RPMI7951 (cell line): ENCODE measurements around the gene NEUROG2. TPM values are rescaled to one million over a fixed set of nuclear protein-coding genes. Genes with fewer than 3 reads are reported as not detected.
A peak's percentile ranks its signal among the peaks of the same experiment; 100 is the strongest.
"Not testable (repeated sequence)": the region's sequence is repeated elsewhere in the genome, so short reads cannot be mapped to it uniquely, and the experiment has no call there.

Experiments used
- DNase-seq: peaks from one replicate; pipeline ENCODE4 v3.0.0-alpha.2; 2012; ENCODE audit warnings: low read depth
- total RNA-seq: library from RNA; depleted of rRNA; stranded (reverse); fragments of >200 nt; shearing (Covaris generic); gene quantifications from 2 replicates; pipeline ENCODE4 v1.2.3, GENCODE V29; 2014; rRNA removed

NEUROG2 gene
- total RNA-seq = 0.12 TPM in 1 of 2 replicates, not detected in the other

- no peak for DNase-seq
Measured at GRCh38 chr4:112516066-112516470, at the start of gene NEUROG2. NEUROG2 (minus strand) TSS chr4:112516180; CDS start chr4:112515475, 705 bp downstream.

DNA sequence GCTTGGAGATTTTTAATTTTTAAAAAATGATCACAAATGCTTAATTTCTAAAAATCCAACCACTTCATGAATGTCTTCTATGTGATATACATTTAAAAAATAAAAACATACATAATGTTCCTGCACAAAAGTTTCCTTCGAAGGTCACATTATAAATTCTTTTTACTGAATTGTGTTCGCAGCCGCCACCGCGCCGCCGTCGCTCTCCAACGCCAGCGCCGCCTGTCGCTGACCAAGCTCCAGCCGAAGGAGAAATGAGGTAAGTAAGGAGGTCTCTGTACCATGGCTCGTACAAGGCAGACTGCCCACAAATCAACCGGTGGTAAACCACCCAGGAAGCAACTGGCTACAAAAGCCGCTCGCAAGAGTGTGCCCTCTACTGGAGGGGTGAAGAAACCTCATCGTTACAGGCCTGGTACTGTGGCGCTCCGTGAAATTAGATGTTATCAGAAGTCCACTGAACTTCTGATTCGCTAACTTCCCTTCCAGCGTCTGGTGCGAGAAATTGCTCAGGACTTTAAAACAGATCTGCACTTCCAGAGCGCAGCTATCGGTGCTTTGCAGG lies 48.8 kb upstream of the NEUROG2 start:
- no peak for DNase-seq

- no peak for DNase-seq
Measured at GRCh38 chr4:112563431-112564200, 47.6 kb upstream of the NEUROG2 start.

DNA sequence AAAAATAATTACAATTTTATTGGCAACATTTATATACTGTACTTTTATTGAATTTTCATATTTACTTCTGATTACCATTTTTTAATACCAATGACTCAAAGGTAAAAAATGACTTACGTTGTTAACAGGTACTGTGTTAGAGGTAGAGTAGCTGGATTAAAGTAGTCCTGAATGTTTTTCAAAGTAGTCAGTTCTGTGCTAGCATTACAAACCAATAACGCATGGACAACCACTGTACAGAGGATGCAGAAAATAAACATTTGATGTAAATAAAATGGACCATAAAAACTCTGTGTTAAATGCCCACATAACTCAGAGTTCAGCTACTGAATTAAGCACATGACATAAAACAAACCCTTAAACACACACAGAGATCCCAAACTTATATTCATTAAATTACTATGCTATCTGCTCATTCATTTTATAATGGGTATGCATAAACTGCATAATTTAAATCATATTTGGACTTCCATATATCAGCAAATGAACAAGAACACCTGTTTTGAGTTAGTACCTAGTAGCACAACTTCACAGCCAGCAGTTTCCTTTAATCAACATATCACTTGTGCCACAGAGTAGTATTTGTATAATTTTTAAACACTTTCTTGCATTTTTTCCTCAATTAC lies 46.4 kb upstream of the NEUROG2 start:
- DNase-seq = no peak

DNA sequence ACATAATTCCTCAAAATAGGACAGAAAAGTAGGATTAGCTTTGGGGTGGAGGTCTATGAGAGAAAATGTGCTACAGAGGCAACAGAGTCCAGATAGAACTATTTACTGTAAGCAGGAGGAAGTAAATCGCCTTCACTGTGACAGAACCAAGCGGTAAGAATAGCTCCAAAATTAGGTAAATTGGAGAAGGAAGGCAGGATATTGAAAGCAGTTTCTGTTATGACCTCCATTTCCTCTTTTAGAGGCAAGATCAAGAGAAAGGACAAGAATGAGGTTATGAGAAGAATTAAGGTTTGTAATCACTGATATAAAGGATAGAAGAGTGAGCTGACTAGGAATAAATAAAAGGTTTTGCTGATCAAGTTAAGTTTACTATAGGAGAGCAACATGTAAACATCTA lies 44.1 kb upstream of the NEUROG2 start:
- DNase-seq = no peak

- no peak for DNase-seq
Measured at GRCh38 chr4:112559053-112559452, 43.1 kb upstream of the NEUROG2 start.

GRCh38 chr4:112557676-112558411 lies 41.9 kb upstream of the NEUROG2 start:
- DNase-seq = no peak

DNA sequence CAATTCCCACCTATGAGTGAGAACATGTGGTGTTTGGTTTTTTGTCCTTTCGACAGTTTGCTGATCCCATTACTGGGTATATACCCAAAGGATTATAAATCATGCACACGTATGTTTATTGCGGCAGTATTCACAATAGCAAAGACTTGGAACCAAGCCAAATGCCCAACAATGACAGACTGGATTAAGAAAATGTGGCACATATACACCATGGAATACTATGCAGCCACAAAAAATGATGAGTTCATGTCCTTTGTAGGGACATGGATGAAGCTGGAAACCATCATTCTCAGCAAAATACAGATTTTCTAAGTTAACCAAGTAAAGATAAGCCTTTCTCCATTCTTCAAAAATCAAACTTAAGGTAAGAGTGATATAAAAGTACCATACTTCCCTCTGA lies 38.3 kb upstream of the NEUROG2 start:
- DNase-seq = not testable (repeated sequence)

DNA sequence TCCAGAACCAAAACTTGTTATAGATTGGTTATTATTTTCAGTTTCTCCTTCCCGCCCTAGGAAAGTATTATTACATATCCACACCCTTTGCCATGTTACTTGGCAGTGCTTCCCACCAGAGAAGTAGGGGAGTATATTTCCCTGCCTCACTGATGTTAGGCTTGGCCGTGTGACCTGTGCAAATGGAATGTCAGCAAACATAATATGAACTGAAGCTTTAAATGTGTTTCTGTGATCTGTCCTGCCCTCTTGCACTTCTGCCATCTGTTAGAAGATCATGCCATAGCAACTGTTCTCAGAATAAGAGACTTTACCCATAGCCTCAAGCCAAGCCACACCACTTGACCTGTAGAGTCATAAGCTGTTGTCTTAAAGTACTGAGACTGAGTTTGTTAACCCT lies 36.7 kb upstream of the NEUROG2 start:
- peak; percentile 50 for DNase-seq

GRCh38 chr4:112550728-112551127 lies 34.7 kb upstream of the NEUROG2 start:
- peak; percentile 1 for DNase-seq

- DNase-seq = no peak
Measured at GRCh38 chr4:112546476-112546875, 30.5 kb upstream of the NEUROG2 start.

GRCh38 chr4:112545346-112545745 lies 29.4 kb upstream of the NEUROG2 start:
- DNase-seq = no peak

- no peak for DNase-seq
Measured at GRCh38 chr4:112540695-112541094, 24.7 kb upstream of the NEUROG2 start.

GRCh38 chr4:112536123-112536522 lies 20.1 kb upstream of the NEUROG2 start:
- no peak for DNase-seq

DNA sequence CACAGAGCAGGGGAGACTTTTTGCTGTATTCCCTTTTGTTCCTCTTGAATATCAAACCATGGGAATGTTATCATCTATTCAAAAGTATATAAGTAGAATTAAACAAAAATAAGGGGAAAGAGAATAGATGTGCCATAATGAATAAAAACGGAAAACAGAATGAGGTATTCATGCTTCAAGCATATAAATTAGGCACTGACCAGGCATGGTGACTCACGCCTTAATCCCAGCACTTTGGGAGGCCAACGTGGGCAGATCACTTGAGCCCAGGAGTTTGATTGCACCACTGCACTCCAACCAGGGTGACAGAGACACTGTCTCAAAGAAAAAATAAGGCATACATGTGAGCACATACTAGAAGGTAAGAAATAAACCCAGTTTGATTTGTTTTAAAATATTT lies 16.3 kb upstream of the NEUROG2 start:
- DNase-seq = peak; percentile 52

DNA sequence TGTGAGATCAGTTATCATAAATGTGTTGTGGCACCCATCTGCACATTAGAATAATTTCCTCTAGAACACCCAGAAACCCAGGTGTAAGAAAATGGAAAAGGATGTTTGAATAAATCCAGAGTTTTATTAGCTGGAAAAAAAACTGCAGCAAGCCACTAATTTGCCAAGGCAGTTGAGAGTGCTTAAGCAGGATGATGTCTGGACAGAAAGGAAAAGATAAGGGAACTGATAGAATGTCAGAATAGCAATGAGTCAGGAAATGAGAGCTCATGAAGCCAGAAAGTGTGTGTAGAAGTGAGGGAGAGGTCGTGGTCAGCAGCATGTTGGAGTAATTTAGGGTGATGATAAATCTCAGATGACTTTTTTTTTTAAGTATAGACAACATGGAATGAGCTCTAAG lies 15.2 kb upstream of the NEUROG2 start:
- DNase-seq = no peak

DNA sequence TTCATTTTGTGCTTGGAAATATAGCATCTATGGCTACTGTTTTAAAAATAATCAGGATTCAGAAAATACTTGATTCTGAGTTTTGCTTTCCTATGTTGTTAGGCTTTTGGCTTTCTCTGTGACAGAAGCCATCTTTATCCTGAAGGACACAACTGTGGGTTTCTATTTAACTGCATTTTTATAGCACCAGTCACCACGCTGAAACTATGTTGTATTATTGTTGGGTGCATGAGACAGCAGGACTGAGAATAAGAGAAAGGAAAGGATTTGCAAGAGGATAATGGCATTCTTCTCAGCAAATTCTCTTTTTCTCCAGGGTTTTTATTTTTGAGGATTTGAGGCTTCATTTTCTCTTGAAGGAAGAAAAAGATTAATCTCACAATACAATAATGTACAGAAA lies 10.1 kb upstream of the NEUROG2 start:
- peak; percentile 20 for DNase-seq

DNA sequence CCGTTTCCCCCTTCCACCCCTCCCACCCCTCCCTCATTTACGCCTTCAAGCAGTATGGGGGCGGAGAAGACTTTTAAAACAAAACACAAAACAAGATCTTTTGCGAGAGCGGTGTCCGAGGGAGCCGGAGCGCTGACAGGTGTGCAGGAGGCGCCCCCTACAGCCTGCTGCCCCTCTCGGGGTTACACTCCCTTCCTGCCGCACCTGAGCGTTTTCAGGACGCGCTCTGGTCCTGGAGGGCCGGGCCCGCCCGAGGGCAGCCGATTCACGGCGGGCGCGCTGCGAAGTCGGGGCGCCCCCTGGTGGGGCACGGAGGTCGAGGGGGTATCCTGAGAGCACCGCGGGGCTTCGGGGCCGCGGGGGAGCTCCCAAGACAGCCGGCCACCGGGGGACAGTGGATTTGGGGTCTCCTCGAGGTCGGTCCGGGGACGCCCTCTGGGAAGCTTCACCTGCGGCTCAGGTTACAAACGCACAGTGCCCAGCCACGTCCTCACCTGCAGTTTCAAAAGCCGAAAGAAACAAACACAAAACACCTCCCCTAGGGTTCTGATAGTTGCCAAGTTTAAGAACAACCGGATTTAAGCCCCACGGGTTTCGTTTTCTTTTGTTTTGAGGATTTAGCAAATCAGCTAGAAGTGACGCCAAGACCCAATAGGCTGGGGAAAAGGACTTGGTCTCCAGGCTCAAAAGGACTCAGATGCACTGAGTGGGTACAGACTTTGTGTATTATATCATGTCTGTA lies 8.0 kb upstream of the NEUROG2 start:
- DNase-seq = peak; percentile 25

DNA sequence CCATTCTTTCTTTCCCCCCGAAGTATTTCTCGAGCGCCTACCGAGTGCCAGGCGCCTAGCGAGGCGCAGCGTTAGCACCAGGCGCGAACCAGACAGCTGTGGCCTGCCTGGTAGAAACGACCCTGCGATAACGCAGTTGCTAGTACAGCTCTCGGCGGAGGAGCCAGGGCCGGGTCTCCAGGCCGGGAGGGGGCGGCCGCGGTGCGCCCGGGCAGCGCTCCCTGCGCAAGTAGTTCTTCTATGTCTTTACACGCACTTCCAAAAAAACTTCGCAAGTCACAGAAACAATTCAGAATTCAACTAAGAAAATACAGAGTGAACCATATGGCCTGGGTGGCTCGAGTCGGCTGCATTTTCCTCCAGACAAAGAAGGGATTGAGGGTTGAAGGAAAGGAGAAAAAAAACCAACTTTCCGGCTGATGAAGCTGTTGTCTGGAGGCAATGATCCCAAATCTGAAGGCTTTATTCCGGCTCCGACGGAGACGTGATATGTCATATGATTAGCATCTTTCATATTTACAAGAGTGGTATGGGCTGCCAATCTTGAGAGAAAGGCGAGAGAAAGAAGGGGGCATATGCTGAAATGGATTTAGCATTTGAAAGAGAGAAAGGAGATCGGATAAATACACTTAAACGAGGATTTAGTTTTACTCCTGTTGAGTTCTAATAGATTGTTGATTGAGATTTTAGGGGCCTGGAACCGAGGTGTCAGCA lies 7.2 kb upstream of the NEUROG2 start:
- DNase-seq = peak; percentile 59

GRCh38 chr4:112522431-112522830 lies 6.5 kb upstream of the NEUROG2 start:
- not testable (repeated sequence) for DNase-seq
